Duodenal mucosa (tissue), 2 donors: ENCODE measurements around the gene WDFY4.

Source experiments
- H3K27ac ChIP-seq: one replicate; pipeline ENCODE4 v1.7.0; 2013; ENCODE audit warnings: low read depth, low read length
- H3K27me3 ChIP-seq, 2 donors: one replicate each; pipeline ENCODE4 v1.7.0; 2013; ENCODE audit warnings: low read length in 2 of 2, control low read depth in 1 of 2; ENCODE audit not compliant: insufficient read depth in 2 of 2, control insufficient read depth in 1 of 2
- H3K36me3 ChIP-seq, 2 donors: one replicate each; pipeline ENCODE4 v1.7.0; 2013; ENCODE audit warnings: low read length in 2 of 2, control low read depth in 1 of 2; ENCODE audit not compliant: insufficient read depth in 2 of 2, control insufficient read depth in 1 of 2
- H3K4me1 ChIP-seq, 2 donors: one replicate each; pipeline ENCODE4 v1.7.0; 2013; ENCODE audit warnings: low read length in 2 of 2, control low read depth in 1 of 2; ENCODE audit not compliant: insufficient read depth in 2 of 2, control insufficient read depth in 1 of 2
- H3K4me3 ChIP-seq, 2 donors: one replicate each; pipeline ENCODE4 v1.7.0; 2013; ENCODE audit warnings: low read length in 2 of 2, low read depth in 1 of 2
- H3K9ac ChIP-seq, 2 donors: one replicate each; pipeline ENCODE4 v1.7.0; 2013; ENCODE audit warnings: low read length in 2 of 2, low read depth in 1 of 2
- H3K9me3 ChIP-seq, 2 donors: one replicate each; pipeline ENCODE4 v1.7.0; 2013; ENCODE audit warnings: low read length in 2 of 2, control low read depth in 1 of 2; ENCODE audit not compliant: control insufficient read depth in 1 of 2

Gene WDFY4

GRCh38 chr10:48838834-48839233 is 154.2 kb downstream of the WDFY4 start:
- Histone ChIP-seq H3K36me3 (no peaks in the 10 kb centered on the region), H3K4me3 (no peak overlapping the region), H3K27ac (no peak overlapping the region), H3K9ac (no peak overlapping the region), H3K4me1 (no peaks in the 10 kb centered on the region), H3K9me3 (no peaks in the 10 kb centered on the region), H3K27me3 (no peaks in the 10 kb centered on the region)

- no peaks in the 10 kb centered on the region for H3K4me1 ChIP-seq
- no peak overlapping the region for H3K4me3 ChIP-seq
- no peak overlapping the region for H3K27ac ChIP-seq
- H3K9ac ChIP-seq: no peak overlapping the region
- no peaks in the 10 kb centered on the region for H3K36me3 ChIP-seq
- H3K27me3 ChIP-seq: no peaks in the 10 kb centered on the region
- no peaks in the 10 kb centered on the region for H3K9me3 ChIP-seq
Measured at GRCh38 chr10:48839809-48840679, 155.4 kb downstream of the WDFY4 start.

GRCh38 chr10:48842231-48842630 is 157.6 kb downstream of the WDFY4 start:
- H3K9ac ChIP-seq: no peak overlapping the region
- H3K27me3 ChIP-seq: no peaks in the 10 kb centered on the region
- no peak overlapping the region for H3K27ac ChIP-seq
- H3K4me3 ChIP-seq: no peak overlapping the region
- H3K36me3 ChIP-seq: no peaks in the 10 kb centered on the region
- no peaks in the 10 kb centered on the region for H3K4me1 ChIP-seq
- H3K9me3 ChIP-seq: no peaks in the 10 kb centered on the region

- Histone ChIP-seq H3K27ac (no peak overlapping the region), H3K27me3 (no peaks in the 10 kb centered on the region), H3K36me3 (no peaks in the 10 kb centered on the region), H3K9me3 (no peaks in the 10 kb centered on the region), H3K4me3 (no peak overlapping the region), H3K4me1 (no peaks in the 10 kb centered on the region), H3K9ac (no peak overlapping the region)
Measured at GRCh38 chr10:48843198-48843597, 158.5 kb downstream of the WDFY4 start.

DNA sequence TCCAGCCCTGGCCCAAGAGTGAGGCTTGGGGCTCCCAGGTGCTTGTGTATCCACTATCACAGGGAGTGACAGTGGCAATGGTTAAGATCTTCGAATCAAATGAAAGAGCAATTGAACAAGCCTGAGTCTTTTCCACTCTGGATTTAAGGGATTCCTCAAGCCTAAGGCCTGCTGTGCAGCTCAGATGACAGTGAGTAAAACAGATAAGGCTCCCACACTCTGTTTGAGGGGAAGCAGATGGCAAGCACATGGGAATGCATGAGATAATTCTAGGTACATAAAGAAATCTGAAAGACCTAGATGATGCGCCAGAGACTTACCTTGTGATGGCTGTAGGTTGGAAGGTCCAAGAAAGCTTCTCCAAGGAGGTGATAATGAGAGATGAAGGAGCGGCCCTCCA is 159.9 kb downstream of the WDFY4 start:
- H3K9ac ChIP-seq: no peak overlapping the region
- H3K9me3 ChIP-seq: no peaks in the 10 kb centered on the region
- no peak overlapping the region for H3K4me3 ChIP-seq
- no peak overlapping the region for H3K27ac ChIP-seq
- no peaks in the 10 kb centered on the region for H3K4me1 ChIP-seq
- H3K36me3 ChIP-seq: no peaks in the 10 kb centered on the region
- no peaks in the 10 kb centered on the region for H3K27me3 ChIP-seq

GRCh38 chr10:48845512-48845911 is 160.8 kb downstream of the WDFY4 start:
- Histone ChIP-seq H3K27me3 (no peaks in the 10 kb centered on the region), H3K36me3 (no peaks in the 10 kb centered on the region), H3K27ac (no peak overlapping the region), H3K9me3 (no peaks in the 10 kb centered on the region), H3K4me3 (no peak overlapping the region), H3K4me1 (no peaks in the 10 kb centered on the region), H3K9ac (no peak overlapping the region)

DNA sequence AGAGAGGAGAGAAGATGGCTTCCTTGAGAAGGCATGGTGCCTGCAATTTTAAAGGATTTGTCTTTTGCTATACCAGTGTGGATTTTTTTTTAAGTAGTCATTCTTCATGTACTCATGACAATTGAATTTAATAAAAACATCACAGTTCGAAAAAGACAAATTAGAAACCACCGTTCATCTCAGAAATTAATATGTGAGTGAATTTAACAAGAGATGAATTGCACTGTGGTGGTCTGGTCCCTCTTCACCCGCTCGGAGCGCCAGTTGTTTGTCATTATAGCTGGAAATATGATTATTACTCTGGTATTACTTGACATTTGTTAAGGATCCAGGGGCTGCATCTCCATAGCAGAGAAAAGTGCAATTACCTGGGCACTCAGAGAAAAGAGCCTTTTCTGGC is 163.0 kb downstream of the WDFY4 start:
- Histone ChIP-seq H3K4me1 (no peaks in the 10 kb centered on the region), H3K27ac (no peak overlapping the region), H3K4me3 (no peak overlapping the region), H3K9ac (no peak overlapping the region), H3K9me3 (no peaks in the 10 kb centered on the region), H3K27me3 (no peaks in the 10 kb centered on the region), H3K36me3 (no peaks in the 10 kb centered on the region)

GRCh38 chr10:48856855-48857254 is 172.2 kb downstream of the WDFY4 start:
- H3K36me3 ChIP-seq: no peaks in the 10 kb centered on the region
- H3K4me3 ChIP-seq: no peak overlapping the region
- no peak overlapping the region for H3K27ac ChIP-seq
- H3K4me1 ChIP-seq: no peaks in the 10 kb centered on the region
- H3K9ac ChIP-seq: no peak overlapping the region
- no peaks in the 10 kb centered on the region for H3K9me3 ChIP-seq
- H3K27me3 ChIP-seq: no peaks in the 10 kb centered on the region

DNA sequence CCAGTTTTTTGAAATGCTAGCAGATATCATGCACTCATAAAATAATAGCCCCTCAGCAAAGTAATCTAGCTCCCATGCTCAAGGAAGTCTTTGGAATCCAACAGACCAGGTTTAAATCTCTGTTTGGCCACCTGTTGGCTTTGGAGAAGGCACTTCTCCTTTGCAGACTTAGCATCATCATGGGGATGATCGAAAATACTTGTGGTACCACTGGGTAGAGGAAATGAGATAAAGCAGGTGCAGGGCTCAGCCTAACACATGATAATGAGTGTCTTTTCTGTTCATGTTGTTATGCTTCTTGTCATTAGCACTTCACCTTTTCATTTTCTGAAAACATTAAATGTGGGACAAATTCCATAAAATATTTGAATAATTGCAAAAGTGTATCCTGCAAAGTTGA is 187.6 kb downstream of the WDFY4 start:
- no peaks in the 10 kb centered on the region for H3K4me1 ChIP-seq
- H3K27ac ChIP-seq: no peak overlapping the region
- no peaks in the 10 kb centered on the region for H3K27me3 ChIP-seq
- H3K36me3 ChIP-seq: no peaks in the 10 kb centered on the region
- no peak overlapping the region for H3K9ac ChIP-seq
- no peak overlapping the region for H3K4me3 ChIP-seq
- H3K9me3 ChIP-seq: no peaks in the 10 kb centered on the region

DNA sequence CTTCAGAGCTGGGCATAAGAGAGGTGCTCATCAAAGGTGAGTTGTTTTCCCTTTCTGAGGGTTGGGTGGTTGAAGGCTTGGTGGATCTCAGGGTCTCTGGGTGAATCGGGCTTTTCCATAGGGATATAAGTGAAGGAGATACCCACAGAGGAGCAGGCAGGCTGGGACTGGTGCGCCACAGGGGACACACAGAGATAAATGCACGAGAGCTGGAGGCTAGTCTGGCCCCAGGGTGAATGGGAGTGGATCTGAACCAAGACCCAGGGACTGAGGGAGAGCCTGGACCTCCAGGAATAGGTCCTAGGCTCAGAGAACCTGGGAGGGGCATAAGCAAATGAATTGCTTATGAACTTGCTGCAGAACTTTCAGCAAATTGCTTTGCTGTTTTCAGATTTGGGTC is 193.4 kb downstream of the WDFY4 start:
- H3K9ac ChIP-seq: no peak overlapping the region

More for the DNA sequence above, 193.4 kb downstream of the WDFY4 start:
- Histone ChIP-seq H3K4me3 (no peak overlapping the region), H3K9me3 (no peaks in the 10 kb centered on the region), H3K27me3 (no peaks in the 10 kb centered on the region), H3K27ac (no peak overlapping the region), H3K4me1 (no peaks in the 10 kb centered on the region), H3K36me3 (no peaks in the 10 kb centered on the region)
